Activated T-helper 2 cell treated with anti-CD3 and anti-CD28 coated beads, Interferon-gamma antibody, Interleukin-2, Interleukin-4, amounts not matched to agents 10 μg/mL and 5 μg/mL and 100 μg/mL, durations not matched to agents 14 hours and 24 hours and 36 hours (primary cell): Measurements from ENCODE around the gene TMEM168. TPM values are rescaled to one million over a fixed set of nuclear protein-coding genes. Genes with fewer than 3 reads are reported as not detected.
"Not testable (repeated sequence)": the region's sequence is repeated elsewhere in the genome, so short reads cannot be mapped to it uniquely, and the experiment has no call there.

Experiments used
- DNase-seq: peaks from one replicate; pipeline ENCODE4 v3.0.0; 2021; ENCODE audit warnings: low spot score
- H3K27ac Mint-ChIP-seq: one replicate; pipeline ENCODE4 v1.8.0; 2021; ENCODE audit warnings: mixed read lengths
- H3K27me3 Mint-ChIP-seq: one replicate; pipeline ENCODE4 v1.8.0; 2021; ENCODE audit warnings: low read depth, mixed read lengths
- H3K36me3 Mint-ChIP-seq: one replicate; pipeline ENCODE4 v1.8.0; 2021; ENCODE audit warnings: low read depth, mixed read lengths
- H3K4me1 Mint-ChIP-seq: one replicate; pipeline ENCODE4 v1.8.0; 2021; ENCODE audit warnings: low read depth, mixed read lengths
- H3K4me3 Mint-ChIP-seq: one replicate; pipeline ENCODE4 v1.8.0; 2021; ENCODE audit warnings: low read depth, mild to moderate bottlenecking, moderate library complexity, mixed read lengths
- H3K9me3 Mint-ChIP-seq: one replicate; pipeline ENCODE4 v1.8.0; 2021; ENCODE audit warnings: mixed read lengths
- intact Hi-C: fragments of 100-400 bp; cut with micrococcal nuclease; formaldehyde crosslinking; loops from one replicate; pipeline ENCODE4 v1.15.1; 2023
- total RNA-seq: library from RNA; stranded (reverse); gene quantifications from 2 replicates; pipeline ENCODE4 v1.2.3, GENCODE V29; 2022

The TMEM168 gene
- total RNA-seq, 1 donor from 2014 or later = 16.3 TPM

GRCh38 chr7:112798274-112799159, 8.3 kb upstream of the TMEM168 start:
- H3K4me3 Mint-ChIP-seq = no peak overlapping the region
- H3K9me3 Mint-ChIP-seq = no peaks in the 10 kb centered on the region
- DNase-seq = no peak
- intact Hi-C loops = loop anchor here (1.0 to 10.0 kb wide), 2 partner anchors 23 to 326 kb away; no protein-coding TSS in a partner anchor
- no peaks in the 10 kb centered on the region for H3K27me3 Mint-ChIP-seq
- H3K4me1 Mint-ChIP-seq = peaks cover 1% of the 10 kb centered on the region
- H3K36me3 Mint-ChIP-seq = no peaks in the 10 kb centered on the region
- H3K27ac Mint-ChIP-seq = no peak overlapping the region

GRCh38 chr7:112796552-112796951, 6.4 kb upstream of the TMEM168 start:
- H3K4me3 Mint-ChIP-seq, H3K36me3 Mint-ChIP-seq, H3K4me1 Mint-ChIP-seq, DNase-seq, H3K27ac Mint-ChIP-seq, H3K9me3 Mint-ChIP-seq, H3K27me3 Mint-ChIP-seq: not testable (repeated sequence)
- intact Hi-C loops = loop anchor here (10.0 kb wide), 1 partner anchor 328 kb away; no protein-coding TSS in a partner anchor

DNA sequence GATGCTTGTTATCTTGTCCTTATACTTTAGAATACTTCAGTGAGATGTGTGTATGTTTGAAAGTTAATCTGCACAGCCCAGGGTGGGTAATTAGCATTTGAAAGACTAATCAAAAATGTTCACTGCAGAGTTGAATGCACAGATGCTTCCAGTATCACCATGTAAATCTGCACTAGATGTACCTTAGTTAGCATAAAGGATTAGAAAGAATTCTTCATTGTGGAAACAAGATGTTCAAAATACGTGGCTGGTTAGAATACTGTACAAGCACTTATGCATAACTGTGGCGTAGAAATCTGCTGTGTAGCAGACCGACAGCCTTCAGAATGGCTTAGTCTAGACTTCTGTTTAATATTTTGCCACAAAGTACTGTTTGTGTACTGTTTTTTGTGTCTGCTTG, 2.2 kb upstream of the TMEM168 start:
- Mint-ChIP-seq H3K27ac (no peak overlapping the region), H3K9me3 (no peaks in the 10 kb centered on the region), H3K36me3 (peaks cover 8% of the 10 kb centered on the region), H3K4me1 (peaks cover 29% of the 10 kb centered on the region), H3K27me3 (no peaks in the 10 kb centered on the region), H3K4me3 (no peak overlapping the region)
- intact Hi-C loops = loop anchor here (5.0 to 10.0 kb wide), 2 partner anchors 332 to 340 kb away; partner anchors contain the start of gene IFRD1
- DNase-seq = no peak

DNA sequence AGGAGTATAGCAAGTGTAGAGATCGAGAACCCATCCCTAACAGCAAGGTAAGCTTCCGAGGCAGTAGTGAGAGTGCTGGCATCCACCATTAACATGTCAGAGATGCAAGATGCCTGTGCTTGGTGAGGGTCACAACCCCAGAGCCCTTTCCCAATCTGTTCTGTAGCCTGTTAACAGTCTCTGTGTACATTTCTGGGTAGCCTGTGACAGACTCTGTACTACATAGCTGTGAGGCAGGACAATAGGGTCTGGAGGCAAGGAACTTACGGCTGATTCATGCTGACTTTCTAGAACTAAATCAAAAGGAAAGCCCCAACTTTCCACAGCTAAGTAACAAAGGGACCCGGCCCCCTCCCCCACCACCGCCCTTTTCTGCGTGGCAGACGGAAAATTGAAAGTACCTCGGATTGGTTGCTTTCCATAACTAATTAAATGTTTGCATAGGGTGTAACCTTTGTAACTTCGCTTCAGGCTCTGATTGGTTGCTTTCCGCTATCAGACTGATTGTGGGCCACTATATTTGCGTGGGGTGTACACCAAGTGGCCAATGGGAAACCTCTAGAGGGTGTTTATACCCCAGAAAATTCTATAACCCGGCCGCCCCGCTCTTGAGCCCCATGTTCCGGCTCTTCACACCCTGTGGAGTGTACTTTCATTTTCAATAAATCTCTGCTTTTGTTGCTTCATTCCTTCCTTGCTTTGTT, 1.4 kb upstream of the TMEM168 start:
- Mint-ChIP-seq H3K9me3 (no peaks in the 10 kb centered on the region), H3K4me3 (peak overlapping the region; percentile 71), H3K36me3 (peaks cover 8% of the 10 kb centered on the region), H3K27me3 (no peaks in the 10 kb centered on the region), H3K27ac (no peak overlapping the region), H3K4me1 (peaks cover 31% of the 10 kb centered on the region)
- intact Hi-C loops = loop anchor here (2.0 to 10.0 kb wide), 3 partner anchors 149 to 339 kb away; partner anchors contain the start of gene IFRD1
- no peak for DNase-seq

GRCh38 chr7:112790586-112791003, 402 bp upstream of the TMEM168 start:
- no peaks in the 10 kb centered on the region for H3K9me3 Mint-ChIP-seq
- H3K27me3 Mint-ChIP-seq = no peaks in the 10 kb centered on the region
- intact Hi-C loops = loop anchor here (1.0 to 10.0 kb wide), 4 partner anchors 8 to 338 kb away; partner anchors contain the start of gene IFRD1
- DNase-seq = no peak
- H3K4me3 Mint-ChIP-seq = peak overlapping the region; percentile 93
- H3K4me1 Mint-ChIP-seq = peaks cover 31% of the 10 kb centered on the region
- H3K27ac Mint-ChIP-seq = peak overlapping the region; percentile 86
- peaks cover 8% of the 10 kb centered on the region for H3K36me3 Mint-ChIP-seq

- peak overlapping the region; percentile 93 for H3K4me3 Mint-ChIP-seq
- H3K27ac Mint-ChIP-seq = peak overlapping the region; percentile 86
- H3K4me1 Mint-ChIP-seq = peaks cover 29% of the 10 kb centered on the region
- H3K27me3 Mint-ChIP-seq = no peaks in the 10 kb centered on the region
- H3K9me3 Mint-ChIP-seq = no peaks in the 10 kb centered on the region
- intact Hi-C loops = loop anchor here (5.0 to 10.0 kb wide), 3 partner anchors 235 to 582 kb away; partner anchors contain the start of genes DOCK4 and ZNF277
- DNase-seq = no peak
- peaks cover 11% of the 10 kb centered on the region for H3K36me3 Mint-ChIP-seq
Observed at GRCh38 chr7:112789453-112789816, 758 bp downstream of the TMEM168 start.

DNA sequence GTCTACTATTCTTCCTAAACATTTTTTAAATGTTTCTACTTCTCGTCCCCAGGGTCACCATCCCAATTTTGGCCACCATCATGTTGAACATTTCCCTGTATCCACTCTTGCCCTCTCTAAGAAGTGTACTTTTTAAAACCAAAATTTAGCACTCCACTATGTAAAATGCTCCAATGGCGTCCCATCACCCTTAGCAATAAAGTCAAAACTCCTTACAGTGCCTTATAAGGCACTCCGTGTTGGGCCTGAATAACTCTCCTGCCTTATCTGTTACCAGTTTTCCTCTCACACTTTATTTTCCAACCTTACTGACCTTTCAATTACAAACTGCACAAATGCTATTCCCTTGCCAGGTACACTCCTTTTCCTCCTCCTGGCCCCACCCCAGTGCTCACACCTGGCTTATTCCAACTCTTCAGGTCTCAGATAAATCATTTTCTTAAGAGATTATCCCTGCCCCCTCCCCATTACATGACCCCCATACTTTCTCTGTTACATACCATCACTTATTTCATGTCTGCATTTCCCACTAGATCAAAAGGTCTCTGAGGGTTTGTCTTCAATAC, 1.3 kb downstream of the TMEM168 start:
- Mint-ChIP-seq H3K36me3 (peaks cover 16% of the 10 kb centered on the region), H3K27ac (peak overlapping the region; percentile 23), H3K4me3 (peak overlapping the region; percentile 93), H3K9me3 (no peaks in the 10 kb centered on the region), H3K4me1 (peaks cover 31% of the 10 kb centered on the region), H3K27me3 (no peaks in the 10 kb centered on the region)
- intact Hi-C loops = loop anchor here (5.0 to 10.0 kb wide), 3 partner anchors 234 to 582 kb away; partner anchors contain the start of genes DOCK4 and ZNF277
- DNase-seq = no peak

- peaks cover 47% of the 10 kb centered on the region for H3K4me1 Mint-ChIP-seq
- H3K27ac Mint-ChIP-seq = no peak overlapping the region
- H3K9me3 Mint-ChIP-seq = no peaks in the 10 kb centered on the region
- no peak for DNase-seq
- peaks cover 50% of the 10 kb centered on the region for H3K36me3 Mint-ChIP-seq
- no peak overlapping the region for H3K4me3 Mint-ChIP-seq
- no peaks in the 10 kb centered on the region for H3K27me3 Mint-ChIP-seq
- intact Hi-C loops = loop anchor here (5.0 to 10.0 kb wide), 4 partner anchors 153 to 577 kb away; partner anchors contain the start of genes DOCK4 and ZNF277
Observed at GRCh38 chr7:112784603-112785002, 5.6 kb downstream of the TMEM168 start.

DNA sequence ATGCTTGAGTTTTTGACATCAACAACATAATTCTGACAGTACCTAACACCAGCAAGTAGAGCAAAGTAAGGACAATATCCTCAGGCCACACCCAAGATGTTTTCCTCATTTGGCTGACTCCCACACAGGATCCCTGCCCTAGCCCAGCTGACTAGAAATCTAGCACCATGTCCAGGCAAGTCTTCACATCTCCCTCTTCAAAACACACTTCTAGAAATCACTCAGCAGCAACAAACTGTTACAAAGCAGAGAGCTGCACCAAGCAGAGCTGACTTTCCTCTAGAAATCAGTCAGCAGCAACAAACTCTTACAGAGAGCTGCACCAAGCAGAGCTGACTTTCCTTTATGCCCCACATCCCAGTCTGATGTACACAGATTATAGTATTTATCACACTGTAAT, 7.7 kb downstream of the TMEM168 start:
- H3K27me3 Mint-ChIP-seq = no peaks in the 10 kb centered on the region
- peaks cover 31% of the 10 kb centered on the region for H3K4me1 Mint-ChIP-seq
- intact Hi-C loops = loop anchor here (1.0 to 10.0 kb wide), 4 partner anchors 8 to 268 kb away; partner anchors contain the start of gene TMEM168
- H3K36me3 Mint-ChIP-seq = peaks cover 46% of the 10 kb centered on the region
- H3K27ac Mint-ChIP-seq = peak overlapping the region; percentile 18
- no peaks in the 10 kb centered on the region for H3K9me3 Mint-ChIP-seq
- no peak for DNase-seq
- no peak overlapping the region for H3K4me3 Mint-ChIP-seq

GRCh38 chr7:112781558-112781957, 8.6 kb downstream of the TMEM168 start:
- peaks cover 46% of the 10 kb centered on the region for H3K36me3 Mint-ChIP-seq
- H3K4me1 Mint-ChIP-seq = peaks cover 29% of the 10 kb centered on the region
- H3K27ac Mint-ChIP-seq = peak overlapping the region; percentile 18
- H3K9me3 Mint-ChIP-seq = no peaks in the 10 kb centered on the region
- no peaks in the 10 kb centered on the region for H3K27me3 Mint-ChIP-seq
- no peak for DNase-seq
- intact Hi-C loops = loop anchor here (5.0 to 10.0 kb wide), 3 partner anchors 156 to 267 kb away; a partner anchor contains a TSS
- H3K4me3 Mint-ChIP-seq = no peak overlapping the region

DNA sequence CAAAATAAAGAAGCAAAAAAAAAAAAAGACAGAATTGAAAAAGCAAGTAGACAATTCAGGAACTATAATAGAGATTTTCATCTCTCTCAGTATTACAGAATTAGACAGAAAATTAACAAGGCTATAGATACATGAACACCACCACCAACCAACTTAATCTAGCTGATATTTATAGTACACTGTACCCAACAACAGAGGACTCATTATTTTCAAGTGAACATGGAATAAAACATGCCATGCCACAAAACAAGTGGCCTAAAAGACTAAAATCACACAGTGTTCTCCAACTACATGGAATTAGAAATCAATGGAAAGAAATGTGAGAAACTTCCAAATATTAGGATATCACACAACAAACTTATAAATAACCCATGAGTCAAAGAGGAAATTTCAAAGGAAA, 9.1 kb downstream of the TMEM168 start:
- H3K36me3 Mint-ChIP-seq = peaks cover 46% of the 10 kb centered on the region
- H3K27me3 Mint-ChIP-seq = no peaks in the 10 kb centered on the region
- no peak overlapping the region for H3K4me3 Mint-ChIP-seq
- intact Hi-C loops = loop anchor here (5.0 to 10.0 kb wide), 3 partner anchors 156 to 266 kb away; a partner anchor contains a TSS
- no peaks in the 10 kb centered on the region for H3K9me3 Mint-ChIP-seq
- no peak overlapping the region for H3K27ac Mint-ChIP-seq
- DNase-seq = no peak
- H3K4me1 Mint-ChIP-seq = peaks cover 29% of the 10 kb centered on the region

- no peak overlapping the region for H3K27ac Mint-ChIP-seq
- peaks cover 29% of the 10 kb centered on the region for H3K4me1 Mint-ChIP-seq
- H3K4me3 Mint-ChIP-seq = no peak overlapping the region
- DNase-seq = no peak
- intact Hi-C loops = loop anchor here (5.0 to 10.0 kb wide), 3 partner anchors 158 to 265 kb away; a partner anchor contains a TSS
- H3K9me3 Mint-ChIP-seq = no peaks in the 10 kb centered on the region
- peaks cover 45% of the 10 kb centered on the region for H3K36me3 Mint-ChIP-seq
- H3K27me3 Mint-ChIP-seq = no peaks in the 10 kb centered on the region
Observed at GRCh38 chr7:112779667-112780066, 10.5 kb downstream of the TMEM168 start.
